Measurements from ENCODE around the gene RABGGTA.

- no peak for TF ChIP-seq CTCF (IDR thresholded peaks at IDR 0.05)
- no peak for TF ChIP-seq POLR2A (IDR thresholded peaks at IDR 0.05)
Observed at GRCh38 chr14:24255438-24255837, 16.0 kb downstream of the RABGGTA start.
